ENCODE measurements around the gene TMEM129.

The TMEM129 gene

GRCh38 chr4:1737666-1738065 is 16.5 kb upstream of the TMEM129 start:
- DNase-seq (ENCODE audit: low read depth): no peak
- H3K4me3 ChIP-seq (ENCODE audit: low read depth, low read length): no peak overlapping the region
- TF ChIP-seq CTCF (IDR thresholded peaks at IDR 0.05; ENCODE audit: insufficient read depth, low read depth, low read length, missing control alignments): no peak

- DNase-seq (ENCODE audit: low read depth): no peak
- H3K4me3 ChIP-seq (ENCODE audit: low read depth, low read length): no peak overlapping the region
- no peak for TF ChIP-seq CTCF (IDR thresholded peaks at IDR 0.05; ENCODE audit: insufficient read depth, low read depth, low read length, missing control alignments)
These were observed 15.7 kb upstream of the TMEM129 start for GRCh38 chr4:1736812-1737211.

GRCh38 chr4:1735215-1735614 is 14.1 kb upstream of the TMEM129 start:
- DNase-seq (ENCODE audit: low read depth): no peak
- TF ChIP-seq CTCF (IDR thresholded peaks at IDR 0.05; ENCODE audit: insufficient read depth, low read depth, low read length, missing control alignments): no peak
- no peak overlapping the region for H3K4me3 ChIP-seq (ENCODE audit: low read depth, low read length)

- TF ChIP-seq CTCF (IDR thresholded peaks at IDR 0.05; ENCODE audit: insufficient read depth, low read depth, low read length, missing control alignments): no peak
- no peak overlapping the region for H3K4me3 ChIP-seq (ENCODE audit: low read depth, low read length)
- DNase-seq (ENCODE audit: low read depth): no peak
These were observed 11.8 kb upstream of the TMEM129 start for GRCh38 chr4:1732911-1733310.

- DNase-seq (ENCODE audit: low read depth): no peak
- H3K4me3 ChIP-seq (ENCODE audit: low read depth, low read length): no peak overlapping the region
These were observed 10.1 kb upstream of the TMEM129 start for GRCh38 chr4:1731180-1731579.

GRCh38 chr4:1730532-1731135 is 9.5 kb upstream of the TMEM129 start:
- DNase-seq (ENCODE audit: low read depth): no peak
- TF ChIP-seq CTCF (IDR thresholded peaks at IDR 0.05; ENCODE audit: insufficient read depth, low read depth, low read length, missing control alignments): no peak
- no peak overlapping the region for H3K4me3 ChIP-seq (ENCODE audit: low read depth, low read length)

More at GRCh38 chr4:1731180-1731579, 10.1 kb upstream of the TMEM129 start:
- no peak for TF ChIP-seq CTCF (IDR thresholded peaks at IDR 0.05; ENCODE audit: insufficient read depth, low read depth, low read length, missing control alignments)
